ENCODE data around the gene SLC36A2.

SLC36A2 gene

GRCh38 chr5:151270599-151270998 lies 76.8 kb downstream of the SLC36A2 start:
- ChIA-PET POLR2A (no interaction called here), CTCF (no interaction called here)
- Histone ChIP-seq H3K36me3 (ENCODE audit: control insufficient read depth in 2 of 2, insufficient read depth in 1 of 2, low read length in 2 of 2) (peaks cover 0 to 28% of the 10 kb centered on the region in 2 experiments), H3K4me1 (ENCODE audit: control insufficient read depth, insufficient read depth, low read length) (no peaks in the 10 kb centered on the region), H3K4me3 (ENCODE audit: low read depth, low read length) (no peak overlapping the region), H3K9me3 (ENCODE audit: control insufficient read depth, insufficient read depth, low read depth, low read length) (no peaks in the 10 kb centered on the region), H3K27ac (ENCODE audit: extremely low read depth, low read depth, low read length) (no peak overlapping the region)
- TF ChIP-seq ZNF560 (tag by site-specific recombination; IDR thresholded peaks at IDR 0.05; ENCODE audit: borderline replicate concordance) = no peak
- TF ChIP-seq FEZF1 (tag by site-specific recombination; IDR thresholded peaks at IDR 0.05) = no peak
- TF ChIP-seq ZNF148 (tag by site-specific recombination; IDR thresholded peaks at IDR 0.05; ENCODE audit: borderline replicate concordance) = no peak
- TF ChIP-seq ZNF211 (tag by site-specific recombination; IDR thresholded peaks at IDR 0.05; ENCODE audit: low read depth) = no peak
- TF ChIP-seq KLF8 (tag by site-specific recombination; IDR thresholded peaks at IDR 0.05) = no peak
- TF ChIP-seq ZBTB48 (tag by site-specific recombination; IDR thresholded peaks at IDR 0.05) = no peak
- no peak for TF ChIP-seq ZNF394 (tag by site-specific recombination; IDR thresholded peaks at IDR 0.05; ENCODE audit: borderline replicate concordance)
- no peak for TF ChIP-seq HOXA7 (CRISPR knock-in tag; IDR thresholded peaks at IDR 0.05; ENCODE audit: borderline replicate concordance)
- no peak for TF ChIP-seq ZNF76 (tag by site-specific recombination; IDR thresholded peaks at IDR 0.05; ENCODE audit: borderline replicate concordance, low read depth)
- no peak for TF ChIP-seq ZBTB17 (tag by site-specific recombination; IDR thresholded peaks at IDR 0.05)
- TF ChIP-seq GLIS2 (tag by site-specific recombination; IDR thresholded peaks at IDR 0.05) = no peak
- no peak for TF ChIP-seq ZNF2 (tag by site-specific recombination; IDR thresholded peaks at IDR 0.05)
- TF ChIP-seq ZBTB10 (tag by site-specific recombination; IDR thresholded peaks at IDR 0.05) = no peak
- TF ChIP-seq ZNF24 (tag by site-specific recombination; IDR thresholded peaks at IDR 0.05) = no peak
- TF ChIP-seq PBX3 (CRISPR knock-in tag; IDR thresholded peaks at IDR 0.05) = no peak
- TF ChIP-seq ZNF280D (tag by site-specific recombination; IDR thresholded peaks at IDR 0.05) = no peak
- no peak for TF ChIP-seq ZNF366 (tag by site-specific recombination; conservative IDR thresholded peaks at IDR 0.05)
- no peak for TF ChIP-seq ZNF416 (tag by site-specific recombination; IDR thresholded peaks at IDR 0.05)

All from HEK293 (cell line).